Endothelial cell of umbilical vein (primary cell): ENCODE results near the gene IL31RA.
"Not testable (repeated sequence)": the region's sequence is repeated elsewhere in the genome, so short reads cannot be mapped to it uniquely, and the experiment has no call there.

Source experiments
- EZH2 ChIP-seq: IDR thresholded peaks from 2 replicates; pipeline ENCODE4 v1.6.1; 2012; ENCODE audit warnings: borderline replicate concordance, low read depth, mild to moderate bottlenecking, moderate library complexity, low read length, inconsistent platforms; ENCODE audit not compliant: severe bottlenecking
- FOS ChIP-seq: IDR thresholded peaks from 2 replicates; pipeline ENCODE4 v1.6.1; 2011; ENCODE audit warnings: mild to moderate bottlenecking, low read length, moderate library complexity, borderline replicate concordance; ENCODE audit not compliant: insufficient read depth
- GATA2 ChIP-seq: IDR thresholded peaks from 2 replicates; pipeline ENCODE4 v1.7.0; 2011; ENCODE audit warnings: low read depth, mild to moderate bottlenecking, moderate library complexity, mixed read lengths, low read length; ENCODE audit not compliant: insufficient read length, insufficient read depth
- JUN ChIP-seq: IDR thresholded peaks from 2 replicates; pipeline ENCODE4 v1.6.1; 2011; ENCODE audit warnings: borderline replicate concordance, low read depth; ENCODE audit not compliant: insufficient read length, insufficient read depth
- MYC ChIP-seq: IDR thresholded peaks from one replicate; pipeline ENCODE4 v1.6.1; 2011; ENCODE audit warnings: mild to moderate bottlenecking, low read depth, low read length
- POLR2A ChIP-seq: IDR thresholded peaks from 2 replicates; pipeline ENCODE4 v1.6.1; 2012; ENCODE audit warnings: low read depth, mild to moderate bottlenecking, control low read depth, low read length
- POLR2AphosphoS5 ChIP-seq: IDR thresholded peaks from 2 replicates; pipeline ENCODE4 v1.6.1; 2012; ENCODE audit warnings: low read depth, mild to moderate bottlenecking, control low read depth, low read length, moderate library complexity; ENCODE audit not compliant: insufficient read depth
- TF ChIP-seq, protein P1 (sequence below), 2 donors: IDR thresholded peaks; 1 replicate in 1 of 2; 2 replicates in 1 of 2; pipeline ENCODE4 v1.5.1; 2011; ENCODE audit warnings: low read length in 2 of 2, mild to moderate bottlenecking in 2 of 2, moderate library complexity in 2 of 2, control low read depth in 1 of 2, inconsistent platforms in 1 of 2, low read depth in 1 of 2; ENCODE audit not compliant: insufficient read depth in 1 of 2; ENCODE audit errors: extremely low read depth in 1 of 2
- TF ChIP-seq, protein P2 (sequence below): IDR thresholded peaks from 2 replicates; pipeline ENCODE4 v1.6.1; 2011; ENCODE audit not compliant: insufficient read depth, insufficient read length

DNA sequence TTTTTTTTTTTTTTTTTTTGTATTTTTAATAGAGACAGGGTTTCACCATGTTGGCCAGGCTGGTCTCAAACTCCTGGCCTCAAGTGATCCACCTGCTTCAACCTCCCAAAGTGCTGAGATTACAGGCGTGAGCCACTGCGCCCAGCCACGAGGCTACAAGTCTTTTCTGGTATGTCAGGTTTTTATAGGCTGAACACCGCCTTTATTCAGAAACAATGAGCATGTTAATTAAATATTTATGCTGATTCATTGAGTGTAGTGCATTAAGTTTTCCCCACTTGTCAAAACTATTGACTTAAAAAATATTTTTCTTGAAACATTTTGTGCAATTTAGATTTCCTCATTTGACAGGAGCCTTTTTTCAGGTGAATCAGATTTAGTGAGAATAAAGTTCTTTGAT is 35.2 kb upstream of the IL31RA start:
- TF ChIP-seq, protein P1, sequence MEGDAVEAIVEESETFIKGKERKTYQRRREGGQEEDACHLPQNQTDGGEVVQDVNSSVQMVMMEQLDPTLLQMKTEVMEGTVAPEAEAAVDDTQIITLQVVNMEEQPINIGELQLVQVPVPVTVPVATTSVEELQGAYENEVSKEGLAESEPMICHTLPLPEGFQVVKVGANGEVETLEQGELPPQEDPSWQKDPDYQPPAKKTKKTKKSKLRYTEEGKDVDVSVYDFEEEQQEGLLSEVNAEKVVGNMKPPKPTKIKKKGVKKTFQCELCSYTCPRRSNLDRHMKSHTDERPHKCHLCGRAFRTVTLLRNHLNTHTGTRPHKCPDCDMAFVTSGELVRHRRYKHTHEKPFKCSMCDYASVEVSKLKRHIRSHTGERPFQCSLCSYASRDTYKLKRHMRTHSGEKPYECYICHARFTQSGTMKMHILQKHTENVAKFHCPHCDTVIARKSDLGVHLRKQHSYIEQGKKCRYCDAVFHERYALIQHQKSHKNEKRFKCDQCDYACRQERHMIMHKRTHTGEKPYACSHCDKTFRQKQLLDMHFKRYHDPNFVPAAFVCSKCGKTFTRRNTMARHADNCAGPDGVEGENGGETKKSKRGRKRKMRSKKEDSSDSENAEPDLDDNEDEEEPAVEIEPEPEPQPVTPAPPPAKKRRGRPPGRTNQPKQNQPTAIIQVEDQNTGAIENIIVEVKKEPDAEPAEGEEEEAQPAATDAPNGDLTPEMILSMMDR (IDR thresholded peaks at IDR 0.05; ENCODE audit: extremely low read depth in 1 of 2, insufficient read depth in 1 of 2, low read depth in 1 of 2, low read length in 2 of 2) = not testable (repeated sequence)
- TF ChIP-seq, protein P2, sequence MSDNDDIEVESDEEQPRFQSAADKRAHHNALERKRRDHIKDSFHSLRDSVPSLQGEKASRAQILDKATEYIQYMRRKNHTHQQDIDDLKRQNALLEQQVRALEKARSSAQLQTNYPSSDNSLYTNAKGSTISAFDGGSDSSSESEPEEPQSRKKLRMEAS = not testable (repeated sequence)
- TF ChIP-seq POLR2A, EZH2, FOS, POLR2AphosphoS5, GATA2, MYC, JUN: not testable (repeated sequence)
